Fibroblast of skin of left biceps (primary cell): ENCODE measurements around the gene VDR.

Experiments used
- DNase-seq, 2 experiments: peaks; one replicate each; pipeline ENCODE4 v3.0.0-alpha.2; 2013; ENCODE audit warnings: low read depth in 2 of 2

The VDR gene

DNA sequence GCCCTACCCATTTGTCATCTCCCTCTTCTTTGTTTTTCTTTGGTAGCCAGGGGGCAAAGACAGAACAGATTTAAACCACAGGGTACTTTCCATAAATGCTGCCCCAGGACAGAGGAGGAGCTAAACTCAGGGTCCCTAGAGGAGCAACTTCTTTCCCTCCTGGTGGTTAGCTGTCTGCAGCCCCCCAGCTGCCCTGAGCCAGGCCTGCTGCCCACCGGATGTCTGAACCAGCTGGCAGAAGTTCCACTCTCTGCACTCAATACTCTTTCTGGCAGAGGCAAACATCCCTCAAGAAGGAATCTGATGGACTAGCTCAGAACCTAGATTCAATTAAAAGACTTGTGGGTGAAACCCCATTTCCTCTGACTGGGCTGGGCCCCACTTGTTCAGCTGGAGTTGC lies 10.7 kb downstream of the VDR start:
- DNase-seq, result no peak

DNA sequence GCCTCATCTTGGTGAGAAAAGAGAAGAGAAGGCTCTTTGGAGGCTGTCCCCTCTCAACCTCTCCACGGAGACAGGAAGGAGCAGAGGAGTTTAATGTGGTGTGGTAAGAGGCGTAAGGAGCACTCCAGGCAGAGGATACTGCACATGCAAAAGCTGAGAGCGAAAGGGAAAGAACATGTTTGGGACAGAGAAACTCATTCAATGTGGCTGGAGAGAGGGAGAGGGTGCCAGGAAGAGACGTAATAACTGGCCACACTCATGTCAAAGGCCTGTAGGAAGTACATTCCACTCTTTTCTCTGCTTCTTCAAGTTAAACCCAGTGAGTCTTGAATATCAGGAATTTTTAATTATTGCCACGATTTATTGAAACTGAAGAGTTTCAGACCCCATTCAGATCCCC lies 12.0 kb downstream of the VDR start:
- no peak for DNase-seq

DNA sequence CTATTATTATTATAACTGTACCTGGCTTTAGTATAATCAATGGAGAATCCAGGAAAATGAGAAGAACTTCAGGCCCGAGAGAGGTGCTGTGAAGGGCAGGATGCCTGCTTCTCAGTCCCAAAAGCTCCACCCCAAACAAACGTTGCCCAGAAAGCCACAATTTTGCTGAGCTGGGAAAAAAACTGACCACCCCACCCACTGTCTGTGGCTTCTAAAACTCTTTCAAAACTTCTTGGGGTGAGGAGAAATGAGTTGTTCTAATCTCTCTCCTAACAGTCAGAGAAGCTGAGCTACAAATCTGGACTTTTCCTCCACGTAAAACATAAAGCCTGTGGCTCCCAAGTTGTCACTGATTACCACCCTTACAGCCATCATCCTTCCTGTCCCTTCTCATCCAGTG lies 13.4 kb downstream of the VDR start:
- no peak for DNase-seq

DNA sequence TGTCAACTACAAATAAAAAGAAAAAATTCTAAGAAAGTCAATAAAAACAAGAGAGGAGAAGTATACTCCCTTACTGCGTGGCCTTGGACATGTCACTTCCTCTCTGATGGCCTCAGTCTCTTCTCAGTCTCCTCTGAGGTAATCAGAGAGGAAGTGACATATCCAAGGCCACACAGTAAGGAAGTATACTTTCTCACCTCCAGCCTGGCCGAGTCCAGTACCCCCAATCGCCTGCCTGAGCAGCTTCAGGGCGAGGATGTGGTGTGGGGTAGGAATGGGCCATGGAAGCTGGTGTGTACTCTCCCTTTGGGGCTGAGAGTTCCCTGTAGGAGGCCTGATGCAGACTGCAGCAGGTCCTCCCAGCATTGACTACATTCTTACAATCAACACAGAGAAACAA lies 15.8 kb downstream of the VDR start:
- no peak for DNase-seq

DNA sequence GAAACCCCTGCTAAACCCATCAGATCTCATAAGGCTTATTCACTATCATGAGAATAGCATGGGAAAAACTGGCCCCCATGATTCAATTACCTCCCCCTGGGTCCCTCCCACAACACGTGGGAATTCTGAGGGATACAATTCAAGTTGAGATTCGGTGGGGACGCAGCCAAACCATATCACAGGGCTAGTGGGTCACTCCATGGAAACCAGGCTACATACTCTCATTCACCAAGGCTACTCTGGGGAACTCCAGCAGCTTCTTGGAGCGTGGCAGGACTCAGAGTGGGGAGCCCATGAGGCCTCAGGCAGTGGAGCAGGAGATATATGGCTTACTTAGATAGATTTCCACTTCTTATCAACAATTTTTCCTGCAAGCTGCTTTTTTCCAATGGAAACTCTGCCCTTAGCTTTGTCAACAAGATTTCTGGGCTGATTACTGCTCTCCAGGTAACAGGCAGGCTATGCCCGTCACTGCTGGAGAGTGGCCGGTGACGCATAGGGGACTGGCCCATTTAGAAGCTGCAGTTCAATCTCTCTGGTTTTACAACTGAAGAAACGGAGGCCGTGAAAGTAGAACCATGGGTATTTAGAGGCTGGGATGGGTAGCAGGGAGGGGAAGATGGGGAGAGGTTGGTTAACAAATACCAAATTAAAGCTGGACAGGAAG lies 16.5 kb downstream of the VDR start:
- no peak for DNase-seq

DNA sequence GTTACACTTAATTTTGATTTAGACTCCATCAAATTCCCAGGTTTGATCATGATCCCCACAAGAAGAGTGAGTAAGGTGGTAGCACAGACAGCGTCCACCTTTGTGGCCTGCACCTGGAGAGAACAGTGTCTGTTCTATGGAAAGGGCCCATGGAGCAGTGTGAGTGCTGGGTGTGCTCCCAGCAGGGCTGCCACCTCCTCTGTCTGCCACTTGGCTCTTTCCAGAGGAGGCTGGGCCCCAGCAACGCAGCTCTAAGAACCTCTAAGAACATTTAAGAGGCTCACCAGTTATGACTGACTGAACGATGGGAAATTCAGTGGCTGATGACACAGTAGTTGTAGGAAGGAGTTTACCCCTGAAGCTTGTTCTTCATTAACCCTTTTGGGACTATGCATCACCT lies 17.3 kb downstream of the VDR start:
- no peak for DNase-seq

DNA sequence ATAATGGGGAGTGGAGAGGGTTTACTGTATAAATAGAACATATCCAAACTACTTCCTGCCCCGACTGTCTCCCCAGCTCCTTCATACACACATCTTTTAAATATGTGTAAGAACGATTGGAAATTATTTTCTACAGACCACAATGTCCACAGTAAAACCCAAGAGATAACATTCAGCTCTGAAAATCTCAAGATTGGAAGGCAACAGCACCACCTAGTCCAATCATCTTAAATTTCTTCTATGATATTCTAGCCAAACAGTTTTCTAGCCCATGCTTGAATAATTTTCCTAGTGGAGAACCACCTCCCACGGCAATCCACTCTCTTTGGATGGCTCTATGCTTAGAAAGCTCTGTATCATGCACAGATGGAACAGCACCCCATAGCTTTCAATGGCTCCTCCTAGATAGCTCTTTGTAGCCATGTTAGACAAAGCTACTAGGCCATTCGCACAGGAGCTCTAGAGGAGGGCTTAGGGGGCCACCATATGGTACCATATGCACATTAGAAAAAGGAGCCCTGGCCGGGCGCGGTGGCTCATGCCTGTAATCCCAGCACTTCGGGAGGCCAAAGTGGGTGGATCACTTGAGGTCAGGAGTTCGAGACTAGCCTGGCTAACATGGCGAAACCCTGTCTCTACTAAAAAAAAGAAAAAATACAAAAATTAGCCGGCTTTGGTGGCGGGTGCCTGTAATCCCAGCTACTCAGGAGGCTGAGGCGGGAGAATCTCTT lies 18.1 kb downstream of the VDR start:
- DNase-seq, result no peak

DNA sequence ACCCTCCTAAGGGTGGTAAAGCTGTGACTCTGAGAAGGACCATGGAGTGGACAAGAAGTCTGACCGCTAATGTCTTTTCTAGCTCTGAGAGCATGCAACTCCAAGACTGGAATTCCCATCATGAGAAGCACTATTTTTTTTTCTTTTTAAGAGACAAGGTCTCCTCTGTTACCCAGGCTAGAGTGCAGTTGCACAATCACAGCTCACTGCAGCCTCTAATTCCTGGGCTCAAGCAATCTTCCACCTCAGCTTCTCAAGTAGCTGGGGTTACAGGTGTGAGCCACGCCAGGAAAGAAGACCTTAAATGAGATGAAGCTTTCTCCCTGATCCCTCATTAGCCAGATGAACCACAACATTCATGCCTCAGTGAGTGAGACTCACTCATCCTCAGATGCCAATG lies 19.2 kb downstream of the VDR start:
- no peak for DNase-seq

DNA sequence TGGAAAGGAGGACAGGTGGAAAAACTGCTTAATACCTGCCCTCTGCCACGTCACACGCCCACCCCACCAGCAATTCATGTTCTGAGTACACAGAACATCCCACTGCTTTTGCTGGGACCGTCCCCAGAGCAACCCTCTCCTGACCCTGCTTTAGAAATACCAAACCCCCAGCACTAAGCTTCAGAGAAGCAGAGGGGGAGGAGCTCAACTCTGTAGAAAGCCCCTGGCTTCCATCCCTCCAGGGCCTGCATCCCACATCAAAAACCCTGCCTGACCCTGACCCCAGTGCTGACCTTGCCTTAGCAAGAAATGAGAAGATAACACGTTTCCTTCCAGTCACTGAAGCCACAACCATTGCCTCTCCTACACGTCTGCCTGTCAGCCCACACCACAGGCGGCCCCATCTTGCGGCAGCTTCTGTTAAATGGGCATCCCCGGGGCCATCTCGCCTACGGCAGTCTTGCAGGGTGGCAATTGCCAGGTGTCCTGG lies 19.7 kb downstream of the VDR start:
- DNase-seq, result no peak

DNA sequence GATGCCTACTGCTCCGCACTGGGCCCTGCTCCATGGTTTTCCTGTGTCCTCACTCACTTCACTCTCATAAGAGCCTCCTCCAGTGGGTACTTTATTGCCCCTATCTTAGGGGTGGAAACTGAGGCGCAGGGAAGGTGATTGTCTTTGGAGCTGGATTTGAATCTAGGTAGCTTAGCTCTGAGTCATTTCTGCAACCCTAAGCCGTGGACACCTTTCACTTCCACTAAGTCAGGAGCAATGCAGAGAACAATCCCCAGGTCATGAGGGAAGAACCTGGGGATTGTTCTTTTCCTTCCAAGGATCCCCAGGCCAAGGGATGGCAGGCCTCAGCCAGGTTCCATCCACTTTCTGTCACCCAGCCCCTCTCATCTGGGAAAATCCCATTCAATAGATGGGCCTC lies 20.3 kb downstream of the VDR start:
- DNase-seq, result no peak

DNA sequence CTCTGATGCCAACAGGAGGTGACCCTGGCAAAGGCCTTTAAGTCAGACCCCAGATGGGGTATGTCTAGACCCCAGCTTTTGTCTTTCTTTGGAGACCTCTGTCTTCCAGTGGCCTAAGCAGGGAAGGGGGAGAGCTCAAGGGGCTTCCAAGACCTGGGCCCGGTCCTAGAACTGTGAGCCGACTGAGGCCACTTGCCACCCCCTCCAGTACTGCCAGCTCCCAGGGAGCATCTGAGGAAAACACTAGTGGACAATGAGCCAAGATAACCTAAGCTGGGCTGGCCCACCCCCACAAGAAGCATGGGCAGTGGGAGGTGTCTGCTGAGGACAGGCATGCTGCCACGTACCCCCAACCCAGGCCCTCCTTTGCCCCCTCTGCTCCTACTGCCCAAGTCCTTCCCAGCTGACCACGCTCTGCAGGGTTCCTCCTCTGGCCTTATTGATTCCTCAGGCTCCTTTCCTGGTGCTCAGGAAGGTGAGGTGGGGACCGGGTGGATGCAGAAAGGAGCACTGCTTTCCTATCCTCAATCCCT lies 21.1 kb downstream of the VDR start:
- DNase-seq, result no peak

DNA sequence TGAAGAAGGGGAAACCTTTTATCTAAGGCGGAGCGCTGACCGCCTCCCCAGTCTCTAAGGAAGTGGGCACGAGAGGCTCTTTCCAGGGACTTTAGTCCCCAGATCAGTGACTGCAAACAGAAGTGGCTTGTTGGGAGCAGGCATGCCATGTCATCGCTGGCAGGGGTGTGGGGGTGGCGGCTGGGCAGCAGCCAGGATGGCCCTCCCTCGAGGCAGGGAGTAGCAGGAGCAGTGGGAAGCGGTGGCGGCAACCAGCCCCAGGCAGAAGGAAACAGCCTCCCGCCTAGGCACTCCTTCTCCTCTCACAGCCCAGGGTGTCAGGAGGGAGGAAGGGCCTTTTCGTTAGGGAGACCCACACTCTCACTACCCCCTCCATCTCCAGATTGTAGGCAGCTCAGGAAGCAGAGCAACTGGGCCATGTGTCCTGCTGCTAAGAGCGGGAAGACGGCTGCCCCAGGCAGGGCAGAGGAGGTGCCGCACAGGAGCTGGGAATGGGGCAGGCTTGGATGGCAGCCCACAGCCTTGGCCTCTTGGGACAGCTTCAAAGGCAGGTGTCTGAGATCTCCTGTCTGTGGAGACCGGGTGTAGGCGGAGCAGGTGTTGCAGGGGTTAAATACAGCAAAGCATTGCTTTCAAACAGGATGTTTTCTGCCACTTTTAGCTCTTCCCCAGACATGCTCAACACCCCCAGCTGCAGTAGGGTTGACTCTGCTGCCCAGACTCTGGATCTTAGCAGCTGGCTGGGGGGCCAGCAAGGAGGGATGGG lies 21.8 kb downstream of the VDR start:
- no peak for DNase-seq

DNA sequence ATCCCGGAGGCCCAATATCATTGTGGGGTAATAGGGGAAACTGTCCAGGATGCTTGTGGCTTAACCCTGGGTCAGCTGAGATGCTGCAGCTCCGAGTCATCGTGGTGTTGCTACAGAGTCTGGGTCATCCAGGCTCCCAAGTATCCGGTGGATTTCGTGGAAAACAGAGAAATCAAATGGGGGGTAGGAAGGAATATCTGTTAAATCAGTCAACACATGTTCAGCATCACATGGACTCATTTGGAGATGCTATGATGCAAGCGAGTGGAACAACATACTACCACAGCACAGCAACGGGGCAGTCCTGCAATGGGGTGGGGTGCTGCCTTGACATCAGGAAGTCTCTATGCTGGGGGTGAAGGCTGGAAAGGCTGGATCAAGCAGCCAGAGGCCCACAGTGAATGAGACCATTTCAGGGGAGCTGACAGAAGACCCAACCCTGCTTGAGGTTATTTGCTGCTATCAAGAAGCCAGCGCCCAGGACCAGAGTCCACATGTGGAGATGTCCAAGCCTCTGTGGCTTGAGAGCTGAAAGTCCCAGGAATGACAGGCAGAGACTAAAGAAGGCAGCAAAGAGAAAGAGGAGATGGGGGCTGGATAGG lies 22.9 kb downstream of the VDR start:
- DNase-seq, result peak; percentile 96

DNA sequence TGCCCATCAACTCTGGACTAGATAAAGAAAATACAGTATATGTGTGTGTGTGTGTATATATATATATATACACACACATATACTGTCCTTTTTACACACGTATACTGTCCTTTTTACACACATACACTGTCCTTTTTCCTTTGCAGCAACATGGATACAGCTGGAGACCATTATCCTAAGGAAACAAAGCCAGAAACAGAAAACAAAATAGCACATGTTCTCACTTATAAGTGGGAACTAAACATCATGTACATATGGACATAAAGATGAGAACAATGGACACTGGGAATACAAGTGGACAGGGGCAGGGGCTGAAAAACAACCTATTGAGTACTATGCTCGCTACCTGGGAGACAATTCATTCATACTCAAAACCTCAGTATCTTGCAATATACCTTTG lies 23.7 kb downstream of the VDR start:
- DNase-seq, result no peak

DNA sequence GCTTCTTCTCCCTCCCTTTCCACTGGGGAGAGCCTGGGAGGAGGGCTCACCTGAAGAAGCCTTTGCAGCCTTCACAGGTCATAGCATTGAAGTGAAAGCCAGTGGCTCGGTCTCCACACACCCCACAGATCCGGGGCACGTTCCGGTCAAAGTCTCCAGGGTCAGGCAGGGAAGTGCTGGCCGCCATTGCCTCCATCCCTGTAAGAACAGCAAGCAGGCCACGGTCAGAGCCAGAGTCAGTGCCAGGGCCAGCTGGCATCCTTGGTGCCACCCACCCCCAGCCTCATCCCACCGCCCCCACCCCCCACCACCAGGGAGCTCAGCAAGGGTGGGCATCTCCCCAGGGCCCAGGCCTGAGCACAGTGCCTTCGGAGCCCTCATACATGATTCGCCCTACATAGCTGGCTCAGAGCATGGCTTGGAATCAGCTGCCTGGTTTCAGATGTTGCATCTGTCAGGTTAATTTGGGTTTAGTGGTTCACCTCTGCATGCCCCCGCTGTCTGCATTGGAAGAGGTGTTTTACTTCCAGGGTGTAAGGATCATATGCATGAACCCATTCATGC lies 25.8 kb downstream of the VDR start:
- no peak for DNase-seq

DNA sequence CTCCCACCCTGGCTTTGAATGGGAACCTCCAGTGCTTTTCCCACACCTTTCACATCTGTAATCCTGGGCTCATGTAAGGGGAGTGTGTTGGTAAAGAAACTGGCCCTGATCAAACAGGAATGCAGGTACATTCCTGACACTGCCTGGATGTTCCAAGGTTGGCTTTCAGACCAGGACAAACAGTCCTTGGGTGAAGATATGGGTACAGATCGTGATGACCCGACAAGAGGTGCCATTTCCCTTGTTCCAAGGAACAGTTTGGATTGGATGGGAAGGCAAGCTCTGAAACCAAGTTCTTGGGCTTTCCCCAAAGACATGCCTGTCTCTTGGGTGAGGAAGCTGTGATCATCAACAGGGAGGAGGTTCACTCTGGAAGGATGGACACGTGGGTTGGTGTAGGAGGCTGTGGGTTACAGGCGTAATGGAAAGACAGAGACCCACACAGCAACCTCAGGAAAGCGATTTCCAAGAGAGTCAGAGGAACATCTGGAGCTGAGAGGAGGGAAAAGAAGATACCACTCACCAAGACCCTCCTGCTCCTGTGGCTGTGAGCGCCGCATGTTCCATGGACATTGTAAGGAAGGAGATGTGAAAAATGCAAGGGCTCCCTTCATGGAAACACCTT lies 26.4 kb downstream of the VDR start:
- no peak for DNase-seq

DNA sequence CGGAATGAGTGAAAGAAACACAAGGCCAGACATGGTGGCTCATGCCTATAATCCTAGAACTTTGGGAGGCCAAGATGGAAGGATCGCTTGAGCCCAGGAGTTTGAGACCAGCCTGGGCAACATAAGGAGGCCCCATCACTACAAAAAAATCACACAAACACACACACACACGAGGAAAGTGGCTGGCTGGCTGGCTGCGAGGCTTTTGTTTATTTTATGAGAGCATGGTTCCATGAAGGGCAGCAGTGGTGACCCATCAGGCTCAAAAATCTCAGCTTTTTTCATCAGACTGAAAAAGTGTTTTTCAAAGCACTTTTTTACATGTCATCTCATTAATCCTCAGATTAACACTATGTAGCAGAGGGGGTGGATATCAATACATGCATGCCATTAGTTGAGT lies 27.7 kb downstream of the VDR start:
- DNase-seq, result no peak

DNA sequence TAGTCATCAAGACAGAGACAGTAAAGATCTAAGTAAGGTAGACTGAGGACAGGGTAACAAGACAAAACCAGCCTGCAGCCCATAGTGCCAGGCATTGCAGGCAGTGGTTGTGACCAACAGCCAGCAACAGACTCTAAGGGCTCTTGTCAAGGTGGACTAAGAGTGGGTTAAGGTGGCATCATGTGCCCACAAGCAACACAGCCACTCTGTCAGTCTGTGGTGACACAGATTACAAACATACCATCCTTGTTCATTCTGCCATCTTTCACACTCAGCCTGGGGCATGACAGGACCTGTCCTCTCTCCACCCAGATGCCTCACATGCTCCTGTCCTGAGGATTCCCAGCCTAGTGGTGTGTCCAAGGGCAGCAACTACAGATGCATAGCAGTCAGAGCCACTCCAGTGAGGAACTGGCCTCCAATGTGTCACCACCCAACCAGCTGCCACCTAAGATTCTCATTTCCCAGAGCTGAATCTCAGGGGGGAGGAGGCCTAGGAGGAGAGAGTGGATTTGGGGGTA lies 28.3 kb downstream of the VDR start:
- DNase-seq, result no peak

DNA sequence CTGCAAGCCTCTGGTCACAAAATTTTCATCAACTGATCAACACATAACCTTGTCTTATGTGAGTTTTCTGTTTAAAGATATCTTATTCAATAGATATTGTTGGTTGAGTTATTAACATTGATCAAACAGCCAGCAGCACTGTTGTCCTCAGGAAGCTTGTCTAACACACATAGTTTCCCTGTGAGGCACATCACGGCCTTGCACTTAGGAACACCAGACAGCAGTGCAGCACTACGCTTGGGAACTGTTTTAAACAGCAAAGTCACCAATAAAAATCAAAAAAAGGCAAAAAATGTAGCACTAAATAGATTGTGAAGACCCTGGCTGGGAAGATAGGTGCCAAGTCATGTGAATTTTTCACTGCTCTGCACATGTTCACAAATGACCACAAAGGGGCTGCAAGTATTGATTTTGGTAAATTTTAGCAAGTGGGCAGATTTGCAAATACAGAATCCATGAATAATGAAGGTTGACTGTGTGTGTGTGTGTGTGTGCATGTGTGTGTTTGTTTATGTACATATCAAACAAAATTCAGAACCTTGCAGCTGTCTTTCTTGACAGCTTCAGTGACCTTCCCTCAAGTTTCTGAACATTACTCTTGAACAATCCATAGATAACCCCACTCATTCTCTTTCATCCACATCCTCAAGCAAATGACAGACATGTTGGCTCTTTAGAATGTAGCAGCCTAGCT lies 28.9 kb downstream of the VDR start:
- no peak for DNase-seq

DNA sequence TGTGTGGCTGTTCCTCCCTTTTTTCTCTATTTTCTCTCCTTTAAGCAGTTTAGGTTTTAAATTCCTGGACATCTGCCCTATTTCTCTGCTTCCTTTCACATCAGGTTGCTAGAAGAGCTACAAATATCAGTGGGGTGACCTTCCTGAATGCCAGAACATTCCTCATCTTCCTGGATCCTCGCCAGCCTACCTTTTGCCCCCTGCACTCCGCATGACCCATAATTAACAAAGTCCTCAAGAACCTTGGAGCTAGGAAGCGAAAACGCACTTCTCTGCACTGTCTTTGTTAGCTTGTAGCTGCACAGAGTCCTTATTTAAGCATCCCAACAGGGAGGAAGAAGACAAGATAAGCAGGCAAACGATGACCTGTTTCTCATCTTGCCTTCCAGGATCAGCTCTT lies 30.5 kb downstream of the VDR start:
- no peak for DNase-seq
